Measurements from ENCODE around the gene VKORC1.
"Not testable (repeated sequence)": the region's sequence is repeated elsewhere in the genome, so short reads cannot be mapped to it uniquely, and the experiment has no call there.

The VKORC1 gene

DNA sequence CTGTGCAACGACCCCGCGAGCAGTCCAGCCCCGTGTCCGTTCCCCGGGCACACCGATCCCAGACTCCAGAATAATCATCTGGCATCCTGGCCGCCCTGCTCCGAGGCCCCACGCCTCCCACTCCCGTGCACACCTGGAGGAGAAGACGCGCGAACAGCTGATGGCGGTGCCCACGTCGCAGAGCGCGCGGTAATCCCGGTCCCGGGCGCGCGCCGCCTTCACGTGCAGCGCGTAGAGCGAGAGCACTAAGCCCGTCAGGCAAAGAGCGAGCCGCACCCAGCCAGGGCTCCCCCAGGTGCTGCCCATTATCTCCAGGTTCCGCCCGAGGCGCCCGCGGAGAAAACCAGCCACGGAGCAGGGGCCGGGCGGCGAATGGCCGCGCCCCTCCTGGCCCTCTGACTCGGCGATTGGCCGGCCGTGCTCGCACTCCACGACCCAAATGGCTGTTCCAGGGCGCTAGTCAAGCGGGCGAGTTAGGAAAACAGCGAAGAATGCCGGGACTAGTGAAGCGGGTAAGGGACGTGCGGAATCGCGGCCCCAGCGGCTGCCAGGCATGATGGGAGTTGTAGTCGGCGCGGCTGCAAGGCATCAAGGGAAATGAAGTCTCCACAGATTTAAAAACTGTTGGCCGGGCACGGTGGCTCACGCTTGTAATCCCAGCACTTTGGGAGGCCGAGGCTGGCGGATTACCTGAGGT is at the start of gene VKORC1:
Gene VKORC1, minus strand, starts transcription at position 374 of the 697 bp plus-strand sequence. Its CDS starts 68 bp downstream, at position 306.
- Mint-ChIP-seq H3K9me3 (no peaks in the 10 kb centered on the region), H3K36me3 (peaks cover 11% of the 10 kb centered on the region), H3K4me3 (peak within 1 kb of the TSS; percentile 93), H3K27me3 (peaks cover 6% of the 10 kb centered on the region), H3K4me1 (peaks cover 37% of the 10 kb centered on the region), H3K27ac (peak within 1 kb of the TSS; percentile 94)
- CTCF ChIA-PET: interaction anchor here (0.7 to 1.8 kb wide), 2 partner anchors 109 to 293 kb away, joined by 3 to 12 read pairs; partner anchors contain the start of gene HSD3B7
- DNase-seq: peak; percentile 93

DNA sequence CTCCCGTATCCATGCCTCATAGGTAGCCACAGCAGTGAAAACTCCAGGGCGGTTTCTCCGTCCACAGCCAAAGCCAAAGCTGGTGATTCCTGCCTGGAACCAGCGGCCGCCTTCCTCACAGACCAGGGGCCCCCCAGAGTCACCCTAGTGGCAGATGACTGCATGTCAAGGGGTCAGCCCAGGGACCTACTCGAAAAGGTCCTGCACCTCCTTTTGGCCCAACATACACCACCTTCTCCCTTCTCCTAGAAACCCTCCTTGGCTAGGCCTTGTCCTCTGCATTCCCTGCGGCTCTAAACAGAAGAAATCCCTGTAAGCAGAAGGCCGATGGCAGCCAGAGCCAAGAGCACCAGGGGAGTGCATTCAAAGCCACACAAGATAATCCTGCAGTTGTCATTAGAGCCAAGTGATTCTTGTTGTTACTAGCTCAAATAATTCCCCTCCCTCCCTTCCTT is 49.1 kb upstream of the VKORC1 start:
- Mint-ChIP-seq H3K27me3 (peaks cover 45% of the 10 kb centered on the region), H3K36me3 (no peaks in the 10 kb centered on the region), H3K27ac (peak overlapping the region; percentile 83), H3K9me3 (no peaks in the 10 kb centered on the region), H3K4me1 (peaks cover 26% of the 10 kb centered on the region), H3K4me3 (peak overlapping the region; percentile 37)
- DNase-seq: no peak
- CTCF ChIA-PET: interaction anchor here (3.1 kb wide), 1 partner anchor 35 kb away, joined by 23 read pairs; the partner anchor contains the start of gene FUS

DNA sequence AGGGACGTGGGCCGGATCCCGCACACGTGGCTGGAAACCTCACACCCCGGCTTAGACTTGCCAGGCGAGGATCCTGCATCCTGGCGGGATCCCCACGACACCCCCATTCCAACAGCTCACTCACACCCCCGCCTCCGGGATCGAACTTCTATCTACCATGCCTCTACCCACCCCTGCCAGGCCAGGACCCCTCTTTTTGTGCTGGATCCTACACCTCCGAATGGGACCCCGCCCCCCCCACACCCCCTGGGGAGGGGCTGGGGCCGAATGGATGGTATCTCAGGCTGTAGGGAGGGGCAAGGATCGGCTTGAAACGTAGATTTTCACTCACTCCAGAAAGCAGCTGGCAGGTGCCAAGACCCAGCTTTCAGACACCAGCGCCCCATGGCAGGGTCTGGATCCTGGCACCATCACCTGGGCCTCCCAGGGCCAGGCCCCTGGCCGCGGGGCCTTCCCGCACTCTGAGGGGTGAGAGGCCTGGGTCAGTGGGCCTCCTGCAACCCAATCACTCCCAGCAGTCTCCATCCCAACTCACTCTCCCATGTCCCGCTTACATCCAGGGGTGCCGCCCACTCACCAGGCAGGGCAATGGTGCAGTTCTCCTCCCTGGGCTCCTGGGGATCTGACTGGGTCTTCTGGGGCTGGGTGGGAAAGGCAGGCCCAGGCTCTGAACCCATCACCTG is 48.6 kb upstream of the VKORC1 start:
- DNase-seq: no peak
- peak overlapping the region; percentile 49 for H3K27ac Mint-ChIP-seq
- peak overlapping the region; percentile 37 for H3K4me3 Mint-ChIP-seq
- H3K36me3 Mint-ChIP-seq: no peaks in the 10 kb centered on the region
- peaks cover 26% of the 10 kb centered on the region for H3K4me1 Mint-ChIP-seq
- H3K9me3 Mint-ChIP-seq: no peaks in the 10 kb centered on the region
- CTCF ChIA-PET: interaction anchor here (0.8 to 3.1 kb wide), 21 partner anchors 7 to 208 kb away, joined by 3 to 23 read pairs (median 5); partner anchors contain the start of genes FUS, HSD3B7, KAT8 and PRSS36
- peaks cover 45% of the 10 kb centered on the region for H3K27me3 Mint-ChIP-seq

DNA sequence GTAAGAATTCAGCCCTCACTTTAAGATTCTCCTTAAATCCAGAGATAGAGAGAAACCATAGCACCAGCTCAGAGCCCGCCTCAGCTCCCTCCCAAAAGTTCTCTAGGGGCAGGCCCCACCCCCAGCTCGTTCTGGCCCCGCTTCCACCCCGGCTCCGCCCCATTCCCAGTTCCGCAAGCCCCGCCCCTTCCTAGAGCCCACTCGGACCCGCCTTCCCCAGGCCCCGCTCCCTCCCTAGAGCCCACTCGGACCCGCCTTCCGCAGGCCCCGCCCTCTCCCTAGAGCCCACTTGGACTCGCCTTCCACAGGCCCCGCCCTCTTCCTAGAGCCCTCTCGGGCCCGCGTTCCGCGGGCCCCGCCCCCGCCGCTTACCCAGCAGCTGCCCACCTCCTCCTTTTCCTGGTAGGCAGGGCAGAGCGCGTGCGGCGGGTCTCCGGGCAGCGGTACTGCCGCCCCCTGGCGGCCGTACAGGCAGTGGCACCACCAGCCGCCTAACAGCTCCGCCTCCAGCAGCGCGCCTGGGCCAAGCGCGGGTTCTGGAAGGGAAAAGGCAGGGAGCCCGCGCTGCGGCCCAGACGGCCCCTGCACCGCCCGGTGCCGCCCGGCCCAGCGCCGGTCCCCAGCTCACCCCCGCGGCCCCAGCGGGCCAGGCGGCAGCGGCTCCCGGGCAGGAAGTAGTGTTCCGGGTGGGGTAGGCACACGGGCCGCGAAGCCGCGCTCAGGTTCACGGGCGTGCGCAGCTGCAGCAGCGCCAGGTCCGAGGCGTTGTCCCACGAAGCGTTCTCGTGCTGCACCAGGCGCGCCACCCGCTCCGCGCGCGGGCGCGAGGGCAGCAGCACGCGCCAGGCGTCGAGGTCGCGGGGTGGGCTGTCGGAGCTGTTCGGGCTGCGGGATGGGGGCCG is 47.8 kb upstream of the VKORC1 start:
- Mint-ChIP-seq H3K4me3 (peak overlapping the region; percentile 63), H3K9me3 (no peaks in the 10 kb centered on the region), H3K36me3 (no peaks in the 10 kb centered on the region), H3K27me3 (peaks cover 38% of the 10 kb centered on the region), H3K4me1 (peaks cover 24% of the 10 kb centered on the region), H3K27ac (peak overlapping the region; percentile 87)
- CTCF ChIA-PET: interaction anchor here (0.6 to 3.1 kb wide), 30 partner anchors 8 to 240 kb away, joined by 3 to 23 read pairs (median 4); partner anchors contain the start of genes FUS, HSD3B7, KAT8 and PRSS36
- DNase-seq: peak; percentile 99

DNA sequence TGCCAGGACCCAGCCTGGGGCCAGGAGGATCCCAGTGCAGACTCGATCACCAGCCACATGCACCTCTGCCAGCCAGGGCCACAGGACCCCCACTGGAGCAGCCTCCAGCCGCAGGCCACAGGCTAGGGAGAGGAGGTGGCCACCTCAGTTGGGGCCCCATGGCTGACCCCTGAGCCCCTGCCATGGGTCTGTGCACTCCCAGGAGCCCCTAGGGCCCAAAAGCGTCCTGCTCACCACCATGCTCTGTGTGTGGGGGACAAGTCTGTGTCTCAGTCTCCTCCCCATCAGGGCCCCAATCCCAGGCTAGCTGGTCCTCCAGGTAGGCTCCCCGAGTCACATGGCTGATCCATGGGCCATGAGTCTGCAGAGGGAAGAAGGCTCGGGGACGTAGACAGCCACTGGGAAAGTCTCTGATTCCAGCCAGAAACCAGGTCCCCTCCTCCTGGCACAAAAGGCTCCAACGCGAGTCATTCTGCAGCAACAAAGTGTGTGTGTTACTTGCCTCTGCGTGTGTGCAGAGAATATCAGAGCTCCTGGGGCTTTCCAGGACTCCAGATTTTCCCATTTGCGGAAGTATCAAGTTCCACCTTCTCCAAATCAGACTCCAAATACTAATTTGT is 47.0 kb upstream of the VKORC1 start:
- H3K36me3 Mint-ChIP-seq: no peaks in the 10 kb centered on the region
- H3K4me1 Mint-ChIP-seq: peaks cover 24% of the 10 kb centered on the region
- no peaks in the 10 kb centered on the region for H3K9me3 Mint-ChIP-seq
- DNase-seq: peak; percentile 34
- CTCF ChIA-PET: interaction anchor here (0.6 to 3.1 kb wide), 28 partner anchors 9 to 241 kb away, joined by 3 to 23 read pairs (median 4); partner anchors contain the start of genes FUS, HSD3B7, KAT8 and PRSS36
- H3K4me3 Mint-ChIP-seq: peak overlapping the region; percentile 63
- H3K27me3 Mint-ChIP-seq: peaks cover 34% of the 10 kb centered on the region
- H3K27ac Mint-ChIP-seq: peak overlapping the region; percentile 87

DNA sequence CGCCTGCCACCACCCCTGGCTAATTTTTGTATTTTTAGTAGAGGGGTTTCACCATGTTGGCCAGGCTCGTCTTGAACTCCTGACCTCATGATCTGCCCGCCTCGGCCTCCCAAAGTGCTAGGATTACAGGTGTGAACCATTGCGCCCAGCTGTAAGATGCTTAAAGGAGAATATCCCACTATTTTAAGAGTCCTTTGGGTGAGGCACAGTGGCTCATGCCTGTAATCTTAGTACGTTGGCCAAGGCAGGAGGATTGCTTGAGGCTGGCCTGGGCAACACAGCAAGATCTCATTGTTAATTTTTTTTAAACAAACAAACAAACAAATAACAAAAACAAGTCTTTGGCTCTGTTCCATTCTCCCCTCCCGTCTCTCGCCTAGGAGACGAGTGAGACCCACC is 46.5 kb upstream of the VKORC1 start:
- H3K9me3 Mint-ChIP-seq, DNase-seq, H3K4me3 Mint-ChIP-seq, H3K36me3 Mint-ChIP-seq: not testable (repeated sequence)
- H3K27ac Mint-ChIP-seq: peak overlapping the region; percentile 14
- peaks cover 24% of the 10 kb centered on the region for H3K4me1 Mint-ChIP-seq
- H3K27me3 Mint-ChIP-seq: peaks cover 28% of the 10 kb centered on the region
- CTCF ChIA-PET: interaction anchor here (1.1 to 2.2 kb wide), 5 partner anchors 20 to 206 kb away, joined by 3 to 18 read pairs (median 8); partner anchors contain the start of gene HSD3B7

DNA sequence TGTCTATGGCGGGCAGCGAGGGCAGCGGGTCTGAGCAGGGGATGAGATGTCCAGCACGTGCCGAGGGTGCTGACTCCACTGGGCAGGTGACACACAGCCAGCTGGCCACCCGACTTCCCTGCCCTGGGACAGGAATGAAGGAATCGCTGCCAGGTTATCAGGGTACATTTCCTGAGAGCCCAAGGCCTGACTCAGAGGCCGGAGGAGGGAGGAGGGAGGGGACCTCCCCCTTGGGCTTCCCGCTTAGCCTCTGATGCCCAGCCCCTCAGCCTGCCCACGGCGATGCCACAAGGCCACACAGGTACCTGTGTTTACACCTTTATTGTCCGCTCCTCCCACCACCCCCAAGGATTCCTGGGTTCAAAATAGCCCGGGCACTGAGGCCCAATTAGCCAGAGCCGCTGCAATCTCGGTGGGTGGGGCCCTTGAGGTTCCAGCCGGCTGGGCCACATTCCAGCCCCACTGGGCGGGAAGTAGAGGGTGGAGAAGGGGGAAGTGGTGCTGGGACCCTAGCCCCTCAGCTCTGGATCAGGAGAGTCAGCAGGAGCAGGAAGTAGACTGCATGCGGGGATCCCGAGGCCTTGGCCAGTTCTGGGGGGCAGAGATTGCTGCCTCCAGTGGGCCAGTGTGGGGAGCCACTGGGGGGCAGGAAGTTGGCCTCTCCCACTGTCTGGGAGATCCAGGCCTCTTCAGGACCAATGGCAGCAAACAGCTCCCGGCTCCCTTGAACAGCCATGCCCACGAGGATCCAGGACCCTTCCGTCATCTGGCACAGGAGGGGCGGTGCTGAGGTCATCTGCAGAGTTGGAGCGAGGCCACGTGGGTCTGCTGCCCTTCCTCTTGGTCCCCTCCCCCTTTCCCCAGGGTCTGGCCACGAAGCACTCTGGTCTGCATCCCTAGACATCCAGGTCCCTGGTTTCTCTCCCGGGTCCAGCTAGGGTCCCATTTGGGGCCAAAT is 44.3 kb upstream of the VKORC1 start:
- DNase-seq: no peak
- CTCF ChIA-PET: interaction anchor here (0.6 to 0.8 kb wide), 3 partner anchors 12 to 304 kb away, joined by 3 to 4 read pairs (median 3); partner anchors contain the start of gene ZNF843
- no peak overlapping the region for H3K27ac Mint-ChIP-seq
- H3K27me3 Mint-ChIP-seq: peaks cover 9% of the 10 kb centered on the region
- H3K36me3 Mint-ChIP-seq: no peaks in the 10 kb centered on the region
- peaks cover 18% of the 10 kb centered on the region for H3K4me1 Mint-ChIP-seq
- no peaks in the 10 kb centered on the region for H3K9me3 Mint-ChIP-seq
- no peak overlapping the region for H3K4me3 Mint-ChIP-seq

DNA sequence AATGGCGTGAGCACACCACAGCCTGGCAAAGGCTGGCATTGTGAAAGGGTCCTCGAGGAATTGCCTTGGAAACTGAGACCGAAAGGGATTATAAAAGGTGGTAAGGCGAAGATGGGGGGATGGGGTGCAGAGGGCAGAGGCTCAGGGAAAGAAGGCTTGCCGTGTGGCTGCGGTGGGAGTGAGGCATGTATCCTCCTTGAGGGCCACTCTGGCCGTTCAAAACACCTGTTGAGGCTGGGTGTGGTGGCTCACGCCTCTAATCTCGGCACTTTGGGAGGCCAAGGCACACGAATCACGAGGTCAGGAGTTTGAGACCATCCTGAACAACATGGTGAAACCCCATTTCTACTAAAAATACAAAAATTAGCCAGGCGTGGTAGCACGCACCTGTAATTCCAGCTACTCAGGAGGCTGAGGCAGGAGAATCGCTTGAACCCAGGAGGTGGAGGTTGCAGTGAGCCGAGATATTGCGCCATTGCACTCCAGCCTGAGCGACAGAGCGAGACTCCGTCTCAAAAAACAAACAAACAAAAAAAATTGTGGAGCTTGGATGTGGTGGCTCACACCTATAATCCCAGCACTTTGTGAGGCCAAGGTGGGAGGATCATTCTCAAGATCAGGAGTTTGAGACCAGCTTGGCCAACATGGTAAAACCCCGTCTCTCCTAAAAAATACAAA is 42.4 kb upstream of the VKORC1 start:
- H3K27me3 Mint-ChIP-seq, H3K4me1 Mint-ChIP-seq, DNase-seq, H3K36me3 Mint-ChIP-seq, H3K9me3 Mint-ChIP-seq, H3K27ac Mint-ChIP-seq, CTCF ChIA-PET, H3K4me3 Mint-ChIP-seq: not testable (repeated sequence)

DNA sequence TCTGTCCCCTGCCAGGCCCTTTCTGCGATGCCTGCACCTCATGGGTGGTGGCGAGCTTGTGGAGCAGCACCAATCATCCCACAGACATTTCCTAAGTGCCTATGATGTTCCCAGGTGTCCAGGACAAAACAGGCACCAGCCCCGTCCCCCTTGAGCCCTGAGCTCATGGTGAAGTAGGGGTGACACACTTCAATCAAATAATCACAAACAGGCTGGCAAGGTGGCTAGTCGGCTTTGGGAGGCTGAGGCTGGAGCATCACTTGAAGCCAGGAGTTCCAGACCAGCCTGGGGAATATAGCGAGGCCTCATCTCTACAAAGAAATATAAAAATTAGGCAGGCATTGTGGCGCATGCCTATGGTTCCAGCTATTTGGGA is 41.7 kb upstream of the VKORC1 start:
- Mint-ChIP-seq H3K27ac (no peak overlapping the region), H3K27me3 (peaks cover 3% of the 10 kb centered on the region), H3K36me3 (peaks cover 2% of the 10 kb centered on the region), H3K4me1 (peaks cover 2% of the 10 kb centered on the region), H3K4me3 (no peak overlapping the region), H3K9me3 (no peaks in the 10 kb centered on the region)
- CTCF ChIA-PET: no interaction called here
- no peak for DNase-seq

DNA sequence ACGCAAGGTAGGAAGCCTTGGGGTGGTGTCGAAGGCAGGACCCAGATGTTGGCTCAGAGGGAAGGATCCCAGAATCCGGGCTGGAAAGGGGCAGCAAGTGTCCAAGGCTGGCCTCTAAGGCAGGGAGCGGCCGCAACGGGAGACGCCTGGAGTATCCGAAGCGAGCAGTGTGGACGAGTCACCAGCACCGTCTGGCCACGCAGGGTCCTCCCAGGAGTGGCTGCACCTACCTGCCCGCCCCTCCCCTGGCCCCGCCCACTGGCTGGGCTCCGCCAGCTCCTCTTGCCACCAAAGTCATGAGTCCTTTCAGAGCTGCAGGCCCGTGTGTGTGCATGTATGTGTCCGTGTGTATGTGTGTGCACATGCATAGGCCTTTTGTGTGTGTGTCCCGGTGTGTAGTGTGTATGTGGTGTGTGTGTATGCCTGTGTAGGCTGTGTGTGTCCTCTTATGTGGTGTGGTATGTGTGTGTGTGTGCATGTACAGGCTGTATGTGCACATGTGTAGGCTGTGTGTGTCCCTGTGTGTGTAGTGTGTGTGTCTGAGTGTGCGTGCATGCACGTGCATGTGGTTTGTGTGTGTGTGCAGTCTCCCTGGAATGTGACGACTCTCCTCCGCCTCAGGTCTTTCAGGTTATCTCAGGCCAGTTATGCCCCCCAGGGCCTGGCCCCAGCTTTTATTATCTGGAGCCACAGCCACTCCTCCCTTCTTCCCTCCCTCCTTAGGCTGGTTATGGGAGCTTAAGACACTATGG is 41.1 kb upstream of the VKORC1 start, which contains the start of gene PRSS8:
Gene PRSS8, minus strand, starts transcription at position 193 of the 752 bp plus-strand sequence. CDS start 229 bp downstream, outside the sequence.
- Mint-ChIP-seq H3K27me3 (peaks cover 3% of the 10 kb centered on the region), H3K4me1 (peaks cover 1% of the 10 kb centered on the region), H3K4me3 (no peak within 1 kb of the TSS), H3K27ac (no peak within 1 kb of the TSS), H3K9me3 (no peaks in the 10 kb centered on the region), H3K36me3 (peaks cover 5% of the 10 kb centered on the region)
- CTCF ChIA-PET: interaction anchor here (1.0 kb wide), 1 partner anchor 17 kb away, joined by 3 read pairs; no protein-coding TSS in a partner anchor
- DNase-seq: no peak
